Stomach smooth muscle (tissue), 2 donors: ENCODE results near the gene ANO2.

Experiments used
- H3K27ac ChIP-seq: one replicate; pipeline ENCODE4 v1.7.0; 2013; ENCODE audit warnings: mild to moderate bottlenecking, low read length, inconsistent platforms
- H3K27me3 ChIP-seq, 2 donors: one replicate each; pipeline ENCODE4 v1.7.0; 2013; ENCODE audit warnings: low read length in 2 of 2; ENCODE audit not compliant: insufficient read depth in 2 of 2, control insufficient read depth in 1 of 2
- H3K36me3 ChIP-seq, 2 donors: one replicate each; pipeline ENCODE4 v1.7.0; 2013; ENCODE audit warnings: low read length in 2 of 2; ENCODE audit not compliant: control insufficient read depth in 2 of 2, insufficient read depth in 2 of 2
- H3K4me1 ChIP-seq: one replicate; pipeline ENCODE4 v1.7.0; 2013; ENCODE audit warnings: low read length; ENCODE audit not compliant: control insufficient read depth, insufficient read depth
- H3K4me3 ChIP-seq, 2 donors: one replicate each; pipeline ENCODE4 v1.7.0; 2013; ENCODE audit warnings: low read length in 2 of 2
- H3K9ac ChIP-seq, 2 donors: one replicate each; pipeline ENCODE4 v1.7.0; 2013; ENCODE audit warnings: low read length in 2 of 2, mild to moderate bottlenecking in 1 of 2
- H3K9me3 ChIP-seq, 2 donors: one replicate each; pipeline ENCODE4 v1.7.0; 2013; ENCODE audit warnings: low read length in 2 of 2; ENCODE audit not compliant: control insufficient read depth in 2 of 2
- donor health status: healthy.
- donor health status: Pancreatic carcinoma.

The ANO2 gene

DNA sequence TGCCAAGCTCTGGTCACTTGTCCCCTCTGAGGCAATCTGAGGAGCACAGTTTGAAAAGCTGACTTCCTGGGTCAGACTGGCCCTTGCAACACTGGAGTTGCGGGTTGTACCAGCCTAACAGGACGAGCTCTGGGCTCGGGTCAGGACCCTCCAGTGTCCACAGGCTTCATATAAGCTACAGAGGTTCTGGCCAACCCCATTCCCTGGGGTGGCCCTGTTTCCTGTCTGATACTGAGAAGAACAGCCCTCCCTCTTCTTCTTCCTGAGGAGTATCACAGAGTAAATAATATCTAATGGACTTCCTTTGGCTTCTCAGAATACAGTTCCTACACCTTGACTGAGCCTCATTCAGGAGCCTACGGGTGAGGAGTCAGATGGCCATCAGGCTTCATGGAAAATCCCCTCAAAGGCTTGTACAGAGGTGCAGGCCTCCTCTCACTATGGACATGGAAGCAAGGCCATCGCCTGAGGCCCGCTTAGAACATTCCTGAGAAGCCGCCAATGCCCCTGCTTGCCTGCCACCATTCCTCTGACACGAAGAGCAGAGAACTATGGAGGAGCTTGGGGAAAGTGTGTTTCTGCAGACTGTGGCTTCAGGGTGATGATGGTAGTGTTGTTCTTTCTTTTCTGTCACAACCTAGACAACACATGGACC is 28.5 kb upstream of the ANO2 start:
- Histone ChIP-seq H3K4me1 (peaks cover 5% of the 10 kb centered on the region), H3K4me3 (no peak overlapping the region), H3K36me3 (no peaks in the 10 kb centered on the region), H3K27me3 (no peaks in the 10 kb centered on the region), H3K9ac (no peak overlapping the region), H3K27ac (no peak overlapping the region), H3K9me3 (no peaks in the 10 kb centered on the region)

GRCh38 chr12:5972387-5972786 is 27.3 kb upstream of the ANO2 start:
- Histone ChIP-seq H3K27me3 (no peaks in the 10 kb centered on the region), H3K36me3 (no peaks in the 10 kb centered on the region), H3K9ac (no peak overlapping the region), H3K27ac (no peak overlapping the region), H3K9me3 (no peaks in the 10 kb centered on the region), H3K4me3 (no peak overlapping the region), H3K4me1 (peaks cover 5% of the 10 kb centered on the region)

- H3K36me3 ChIP-seq, result no peaks in the 10 kb centered on the region
Observed at GRCh38 chr12:5971194-5971850, 26.3 kb upstream of the ANO2 start.

GRCh38 chr12:5969974-5970690 is 25.1 kb upstream of the ANO2 start:
- Histone ChIP-seq H3K27ac (no peak overlapping the region), H3K36me3 (no peaks in the 10 kb centered on the region), H3K4me1 (peaks cover 5% of the 10 kb centered on the region), H3K9ac (no peak overlapping the region), H3K9me3 (no peaks in the 10 kb centered on the region), H3K27me3 (no peaks in the 10 kb centered on the region), H3K4me3 (no peak overlapping the region)

More at GRCh38 chr12:5971194-5971850, 26.3 kb upstream of the ANO2 start:
- no peaks in the 10 kb centered on the region for H3K9me3 ChIP-seq
- H3K27me3 ChIP-seq, result no peaks in the 10 kb centered on the region
- H3K27ac ChIP-seq, result no peak overlapping the region
- H3K4me3 ChIP-seq, result no peak overlapping the region
- peaks cover 5% of the 10 kb centered on the region for H3K4me1 ChIP-seq
- H3K9ac ChIP-seq, result no peak overlapping the region

GRCh38 chr12:5969156-5969973 is 24.3 kb upstream of the ANO2 start:
- Histone ChIP-seq H3K9me3 (no peaks in the 10 kb centered on the region), H3K27ac (no peak overlapping the region), H3K9ac (no peak overlapping the region), H3K4me3 (no peak overlapping the region), H3K4me1 (peaks cover 5% of the 10 kb centered on the region), H3K27me3 (no peaks in the 10 kb centered on the region), H3K36me3 (no peaks in the 10 kb centered on the region)

GRCh38 chr12:5967645-5968415 is 22.8 kb upstream of the ANO2 start:
- H3K4me1 ChIP-seq, result peaks cover 5% of the 10 kb centered on the region
- no peaks in the 10 kb centered on the region for H3K36me3 ChIP-seq
- H3K9me3 ChIP-seq, result no peaks in the 10 kb centered on the region
- no peaks in the 10 kb centered on the region for H3K27me3 ChIP-seq
- H3K9ac ChIP-seq, result no peak overlapping the region
- H3K4me3 ChIP-seq, result no peak overlapping the region
- no peak overlapping the region for H3K27ac ChIP-seq

- no peak overlapping the region for H3K27ac ChIP-seq
- no peak overlapping the region for H3K9ac ChIP-seq
Observed at GRCh38 chr12:5966486-5967095, 21.5 kb upstream of the ANO2 start.

DNA sequence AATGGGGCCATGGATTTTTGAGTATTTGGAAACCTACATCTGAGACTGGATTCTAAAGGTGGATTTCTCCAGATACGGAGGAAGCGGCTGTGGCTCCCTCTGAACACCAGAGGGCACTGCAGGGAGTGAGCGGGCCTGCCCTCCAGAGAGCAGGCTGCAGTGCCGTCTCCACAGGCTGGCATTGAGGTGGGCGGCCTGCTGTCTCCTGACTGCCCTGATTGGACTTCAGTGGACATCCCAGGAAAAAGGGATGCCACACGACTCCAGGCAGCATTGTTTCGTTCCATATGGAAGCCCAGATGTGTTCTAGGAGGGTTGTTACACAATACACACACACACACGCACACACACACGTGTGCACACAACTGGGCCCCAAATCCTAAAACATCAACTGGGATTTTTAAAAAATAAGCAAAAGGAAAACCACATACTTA is 20.9 kb upstream of the ANO2 start:
- no peaks in the 10 kb centered on the region for H3K27me3 ChIP-seq
- no peaks in the 10 kb centered on the region for H3K36me3 ChIP-seq
- H3K9me3 ChIP-seq, result no peaks in the 10 kb centered on the region
- no peak overlapping the region for H3K27ac ChIP-seq
- H3K4me3 ChIP-seq, result no peak overlapping the region
- H3K9ac ChIP-seq, result no peak overlapping the region
- H3K4me1 ChIP-seq, result no peaks in the 10 kb centered on the region

More at GRCh38 chr12:5966486-5967095, 21.5 kb upstream of the ANO2 start:
- no peaks in the 10 kb centered on the region for H3K9me3 ChIP-seq
- no peaks in the 10 kb centered on the region for H3K36me3 ChIP-seq
- no peak overlapping the region for H3K4me3 ChIP-seq
- H3K4me1 ChIP-seq, result peaks cover under 1% of the 10 kb centered on the region
- H3K27me3 ChIP-seq, result no peaks in the 10 kb centered on the region

DNA sequence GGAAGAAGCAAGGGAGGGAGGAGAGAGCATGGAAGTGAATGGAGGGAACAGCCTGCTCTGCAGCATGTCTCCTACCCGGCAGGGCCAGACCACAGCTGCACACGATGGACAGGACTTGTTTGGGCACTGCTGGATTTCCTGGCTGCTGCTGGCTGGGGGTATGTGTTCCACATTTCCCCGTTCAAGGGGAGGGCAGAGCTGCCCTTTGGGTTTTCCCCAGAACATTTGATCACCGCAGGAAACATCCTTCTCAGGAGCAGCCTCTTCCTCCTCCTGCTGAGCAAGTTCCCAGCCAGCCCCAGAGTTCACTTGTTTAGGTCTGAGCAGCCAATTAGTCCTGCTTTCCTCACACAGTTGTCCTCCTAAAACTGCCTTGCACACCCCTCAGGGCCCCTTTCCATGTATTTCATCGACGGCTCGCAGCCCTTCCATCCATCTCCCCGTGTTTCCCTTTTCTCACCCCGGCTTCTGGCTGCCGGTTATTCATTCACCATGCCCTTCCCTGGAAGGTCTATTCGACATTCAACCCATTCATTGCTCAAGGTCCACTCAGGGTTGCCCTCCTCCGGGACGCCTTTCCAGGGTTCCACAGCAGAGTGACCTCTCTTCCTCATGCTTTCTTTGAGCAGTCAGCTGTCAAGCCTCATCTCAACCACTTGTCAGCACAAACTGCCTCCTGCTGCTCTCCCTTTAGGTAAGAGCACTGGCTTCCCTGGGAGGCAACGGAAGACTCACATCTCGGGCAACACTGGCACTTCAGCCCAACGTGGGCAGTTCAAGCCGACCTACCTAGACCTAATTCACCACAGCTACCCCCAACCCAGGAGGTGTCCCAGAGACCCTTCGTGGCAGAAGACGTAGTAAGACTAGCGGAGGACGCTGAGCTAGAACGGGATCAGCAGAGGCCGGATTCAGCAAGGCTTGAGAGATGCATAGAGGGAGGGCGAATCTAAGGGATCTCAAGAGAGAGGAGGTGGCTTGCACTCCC is 20.1 kb upstream of the ANO2 start:
- Histone ChIP-seq H3K4me1 (no peaks in the 10 kb centered on the region), H3K36me3 (no peaks in the 10 kb centered on the region), H3K4me3 (no peak overlapping the region), H3K9ac (no peak overlapping the region), H3K27me3 (no peaks in the 10 kb centered on the region), H3K27ac (no peak overlapping the region), H3K9me3 (no peaks in the 10 kb centered on the region)
